GM19328 (cell line): ENCODE data around the gene ZNF782.
"Not testable (repeated sequence)": the region's sequence is repeated elsewhere in the genome, so short reads cannot be mapped to it uniquely, and the experiment has no call there.

Experiments used
- ATAC-seq: cut with Tn5 transposase; IDR thresholded peaks from one replicate; pipeline ENCODE4 v1.9.1; 2021; ENCODE audit warnings: mild to moderate bottlenecking, moderate library complexity; ENCODE audit not compliant: unreplicated experiment

ZNF782 gene

GRCh38 chr9:96854651-96855273 is 448 bp upstream of the ZNF782 start:
- ATAC-seq: no peak

- no peak for ATAC-seq
These were observed 1.6 kb downstream of the ZNF782 start for GRCh38 chr9:96852676-96853075.

DNA sequence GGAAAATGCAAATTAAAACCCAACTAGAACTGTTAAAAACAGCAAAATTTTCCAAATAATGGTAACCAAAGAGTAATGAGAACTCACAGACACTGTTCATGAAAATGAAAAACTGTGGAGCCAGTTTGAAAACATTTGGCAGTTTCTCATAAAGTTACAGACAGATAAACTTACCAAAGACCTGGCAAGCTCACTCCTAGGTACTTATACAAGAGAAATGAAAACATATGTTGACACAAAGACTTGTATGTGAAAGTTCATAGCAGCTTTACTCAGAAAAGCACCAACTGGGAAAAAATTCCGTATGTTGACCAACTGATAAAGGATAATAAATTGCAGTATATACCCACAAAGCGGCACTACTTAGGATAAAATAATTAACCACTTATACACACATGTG is 10.3 kb downstream of the ZNF782 start:
- no peak for ATAC-seq

- ATAC-seq: no peak
These were observed 35.8 kb downstream of the ZNF782 start for GRCh38 chr9:96818533-96818932.

- ATAC-seq: no peak
These were observed 36.3 kb downstream of the ZNF782 start for GRCh38 chr9:96817973-96818372.

GRCh38 chr9:96813607-96814006 is 40.7 kb downstream of the ZNF782 start:
- no peak for ATAC-seq

- ATAC-seq: not testable (repeated sequence)
These were observed 55.4 kb downstream of the ZNF782 start for GRCh38 chr9:96798959-96799358.

- no peak for ATAC-seq
These were observed 70.3 kb downstream of the ZNF782 start for GRCh38 chr9:96784021-96784420.

- ATAC-seq: no peak
These were observed 72.1 kb downstream of the ZNF782 start for GRCh38 chr9:96782235-96782634.

DNA sequence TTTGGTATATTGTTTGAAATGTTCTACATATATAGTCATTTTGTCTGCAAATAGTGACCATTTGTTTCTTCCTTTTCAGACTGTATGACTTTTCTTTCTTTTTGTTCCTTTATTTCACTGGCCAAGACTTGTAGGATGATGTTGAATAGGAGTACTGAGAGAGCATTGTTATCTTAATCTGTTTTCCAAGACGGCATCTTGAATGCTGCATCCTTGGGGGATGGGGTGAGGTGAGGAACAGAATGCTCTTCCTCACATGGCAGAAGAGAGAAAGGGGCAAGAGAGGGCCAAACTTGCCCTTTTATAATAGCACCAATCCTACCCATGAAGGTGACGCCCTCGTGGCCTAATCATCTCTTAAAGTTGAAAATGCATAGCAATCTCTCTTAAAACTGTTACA is 72.8 kb downstream of the ZNF782 start:
- ATAC-seq: no peak

DNA sequence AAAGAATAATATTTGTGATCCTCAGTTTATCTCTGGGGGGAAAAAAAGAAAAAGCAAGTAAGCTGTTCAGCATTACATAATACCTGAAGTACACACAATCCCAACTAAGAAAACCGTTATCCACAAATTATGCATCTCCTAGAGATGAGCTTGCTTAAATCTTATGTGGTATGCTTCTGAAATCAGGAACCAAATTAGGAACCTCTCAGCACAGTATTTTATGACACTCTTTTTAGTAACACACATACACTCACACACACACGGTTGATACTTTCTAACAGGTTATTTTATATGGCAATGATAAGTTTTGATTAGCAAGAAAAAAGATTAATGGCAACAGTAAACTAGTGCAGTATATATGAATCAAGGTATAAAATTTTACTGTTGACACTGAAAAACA is 75.2 kb downstream of the ZNF782 start:
- ATAC-seq: no peak

DNA sequence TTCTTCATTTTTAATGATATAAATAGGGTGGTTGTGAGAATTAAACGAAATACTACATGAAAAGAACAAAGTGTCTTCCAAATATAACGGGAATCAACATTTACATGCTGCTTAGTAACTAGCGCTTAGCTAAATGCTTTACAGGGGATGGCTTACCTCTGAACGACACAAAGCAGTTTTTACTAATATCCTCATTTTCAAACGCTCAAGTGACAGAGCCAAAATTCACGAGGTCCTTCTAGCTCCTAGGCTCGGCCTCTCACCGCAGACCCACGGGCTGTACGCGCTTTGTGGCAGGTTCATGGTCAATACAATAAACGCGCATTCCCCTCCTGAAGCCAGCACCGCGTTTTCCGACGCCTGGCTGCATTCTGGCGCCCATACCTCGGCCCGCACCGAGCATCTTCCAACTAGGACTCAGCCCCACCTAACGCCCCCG is 76.9 kb downstream of the ZNF782 start:
- ATAC-seq: no peak

GRCh38 chr9:96771124-96771523 is 83.2 kb downstream of the ZNF782 start:
- no peak for ATAC-seq

- no peak for ATAC-seq
These were observed 84.3 kb downstream of the ZNF782 start for GRCh38 chr9:96769989-96770388.
